ENCODE measurements around the gene SPPL2C.

- TF ChIP-seq CTCF (IDR thresholded peaks at IDR 0.05; ENCODE audit: low read depth, low read length, poor library complexity, severe bottlenecking), result no peak
- TF ChIP-seq EZH2phosphoT487 (IDR thresholded peaks at IDR 0.05; ENCODE audit: borderline replicate concordance, low read length), result no peak
Observed at GRCh38 chr17:45819632-45820031, 25.0 kb upstream of the SPPL2C start.
